NK-92 (cell line): ENCODE data around the gene HOXA13.

Source experiments
- DNase-seq: peaks from one replicate; lab custom pipeline; 2025; ENCODE audit not compliant: unreplicated experiment; lab: John Stamatoyannopoulos, UW

Gene HOXA13

GRCh38 chr7:27171325-27171636 lies 28.6 kb downstream of the HOXA13 start:
- no peak for DNase-seq

DNA sequence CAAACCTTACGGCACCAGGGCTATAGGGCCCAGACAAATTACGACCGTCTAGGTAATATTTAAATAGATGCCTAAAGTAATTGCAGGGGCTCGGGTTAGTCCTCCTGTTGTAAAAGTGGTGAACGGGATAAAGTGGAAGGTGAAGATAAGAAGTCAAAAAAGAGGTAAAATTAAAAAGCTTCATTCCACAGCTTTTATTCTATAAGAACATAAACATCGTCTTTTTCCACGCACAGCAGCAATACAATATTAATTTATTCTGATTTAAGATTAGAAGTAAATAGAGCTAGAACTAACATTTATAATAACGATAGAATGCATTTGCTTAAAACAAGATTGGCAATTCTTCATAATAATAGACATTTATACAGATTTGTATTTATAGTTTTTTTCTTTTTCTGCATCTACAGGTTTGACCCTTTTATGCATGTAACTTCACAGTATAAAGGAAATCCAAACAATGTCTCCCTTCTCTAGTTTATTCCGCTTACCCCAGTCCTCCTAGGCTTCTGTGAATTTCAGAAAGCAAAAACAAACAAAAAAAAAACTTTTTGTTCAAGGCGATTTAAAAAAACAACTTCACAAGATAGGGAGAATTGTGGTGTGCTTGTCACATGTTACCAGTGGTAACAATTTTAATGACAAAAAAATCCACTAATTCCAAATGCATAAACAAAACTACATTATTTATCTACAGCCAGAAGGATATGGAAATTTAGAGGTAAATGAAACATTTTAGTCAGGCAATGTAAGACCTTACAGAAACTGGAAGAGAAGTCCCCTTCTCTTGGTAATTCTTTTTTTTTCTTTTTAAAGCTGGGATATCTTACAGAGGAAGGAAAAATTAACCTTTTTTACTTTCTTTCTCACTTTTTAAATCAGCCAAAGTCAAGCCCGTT lies 29.2 kb downstream of the HOXA13 start:
- DNase-seq = no peak

DNA sequence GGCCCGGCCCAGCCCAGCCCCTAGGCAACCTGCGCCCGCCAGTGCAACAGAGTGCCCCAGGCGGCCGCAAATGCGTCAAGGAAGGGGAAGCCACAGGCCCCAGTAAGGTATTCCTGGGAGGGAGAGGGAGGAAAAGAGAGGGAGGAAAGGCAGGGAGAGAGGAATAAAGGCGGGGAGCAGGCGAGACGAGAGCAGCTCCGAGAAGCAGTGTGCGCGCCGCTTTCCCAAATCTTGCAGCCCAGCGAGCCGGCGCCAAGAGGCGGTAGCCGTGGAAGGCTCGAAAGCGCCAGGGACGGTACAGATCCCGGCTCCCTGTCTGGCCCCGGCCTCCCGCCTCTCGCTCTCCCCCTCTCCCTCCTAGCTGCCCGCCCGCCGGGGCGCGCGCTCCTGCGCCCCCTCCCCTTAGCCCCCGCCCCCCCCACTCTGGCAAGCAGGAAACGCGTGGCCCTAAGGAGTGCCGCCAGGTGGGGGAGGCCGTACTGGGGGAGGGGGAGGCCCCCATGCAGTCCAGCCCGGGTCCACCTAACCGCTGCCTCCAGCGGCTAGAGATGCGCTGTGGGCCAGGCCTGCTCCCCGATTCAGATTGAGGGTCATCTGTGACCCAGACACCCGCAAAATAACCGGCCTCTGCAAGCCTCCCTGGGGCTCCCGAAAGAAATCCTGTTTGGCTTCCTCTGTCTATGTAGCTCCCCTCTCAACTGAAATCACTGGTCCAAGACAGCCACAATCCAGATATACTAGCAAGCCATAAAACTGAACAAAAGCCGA lies 30.0 kb downstream of the HOXA13 start:
- no peak for DNase-seq

GRCh38 chr7:27168265-27168947 lies 31.5 kb downstream of the HOXA13 start:
- DNase-seq = no peak

GRCh38 chr7:27167916-27168264 lies 32.0 kb downstream of the HOXA13 start:
- no peak for DNase-seq

- no peak for DNase-seq
Measured at GRCh38 chr7:27166531-27167505, 33.1 kb downstream of the HOXA13 start.

DNA sequence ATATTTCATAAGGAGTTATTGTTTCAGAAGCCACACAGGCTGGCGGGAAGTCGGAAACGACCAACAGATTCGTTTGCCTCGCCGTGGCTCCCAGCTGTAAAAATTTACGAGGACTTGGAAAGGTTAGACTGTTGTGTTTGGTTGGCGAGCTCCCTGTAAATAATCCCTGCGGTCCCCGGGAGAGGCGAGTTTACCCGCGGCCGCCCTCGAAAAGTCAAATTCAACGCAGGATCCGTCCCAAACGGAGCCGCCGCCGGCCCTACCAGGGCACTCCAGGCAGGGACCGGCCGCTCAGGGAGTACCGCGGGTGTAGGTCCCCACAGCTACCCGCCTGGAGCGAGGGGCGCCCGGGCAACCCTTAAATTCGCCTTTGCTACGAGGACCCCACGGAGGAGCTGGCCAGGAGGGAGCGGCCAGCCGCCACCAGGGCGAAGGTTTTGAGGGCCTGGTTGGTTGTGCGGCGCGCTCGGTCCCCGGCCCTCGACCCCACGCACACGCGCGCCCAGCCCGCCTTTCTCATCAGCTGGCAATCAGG lies 33.8 kb downstream of the HOXA13 start:
- no peak for DNase-seq

- no peak for DNase-seq
Measured at GRCh38 chr7:27165089-27165995, 34.5 kb downstream of the HOXA13 start, which contains the start of gene HOXA9. HOXA9 (minus strand) TSS chr7:27165537; CDS start chr7:27165457, 80 bp downstream.

- no peak for DNase-seq
Measured at GRCh38 chr7:27164367-27165088, 35.4 kb downstream of the HOXA13 start.

GRCh38 chr7:27164045-27164366 lies 35.9 kb downstream of the HOXA13 start:
- no peak for DNase-seq

GRCh38 chr7:27163288-27164044 lies 36.4 kb downstream of the HOXA13 start:
- DNase-seq = no peak

- DNase-seq = no peak
Measured at GRCh38 chr7:27162561-27163287, 37.2 kb downstream of the HOXA13 start.

DNA sequence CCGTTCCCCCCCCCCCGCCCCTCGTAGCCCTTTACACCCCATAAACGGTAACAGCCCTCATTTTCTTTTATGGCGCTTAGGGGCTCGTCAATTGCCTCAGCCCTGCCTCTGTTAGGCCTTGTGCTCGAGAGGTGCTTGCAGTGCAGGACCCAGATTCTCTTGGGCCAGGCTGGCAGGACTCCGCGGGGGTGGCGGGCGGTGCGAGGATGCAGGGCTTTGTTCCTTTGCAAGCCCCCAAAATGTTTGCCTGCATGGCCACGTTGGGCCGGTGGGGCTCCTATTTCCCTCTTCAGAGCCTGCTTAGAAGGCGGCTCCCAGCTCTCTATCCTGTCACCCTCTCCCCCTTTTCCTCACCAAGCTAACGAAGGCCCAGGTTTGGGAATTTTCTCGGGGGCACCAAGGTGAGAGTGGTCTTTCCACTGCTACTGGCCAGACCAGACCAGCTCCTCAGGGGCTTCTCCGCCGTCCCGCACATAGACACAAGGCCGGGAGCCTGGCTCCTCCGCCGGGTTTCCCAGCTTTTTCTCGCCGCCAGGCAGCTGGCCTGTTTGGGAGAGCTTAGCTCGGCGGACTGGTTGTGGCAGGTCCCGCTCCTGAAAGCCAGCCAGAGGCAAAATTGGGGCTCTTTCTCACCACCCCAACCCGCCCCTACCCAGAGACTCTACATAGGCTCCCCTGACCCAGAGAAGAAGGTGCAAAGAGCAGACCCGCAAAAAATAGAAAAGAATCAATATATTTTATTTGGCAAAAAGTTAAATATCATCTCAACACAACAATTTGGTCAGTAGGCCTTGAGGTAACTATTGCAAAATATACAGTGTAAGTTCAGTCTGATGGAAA lies 38.0 kb downstream of the HOXA13 start:
- DNase-seq = no peak

GRCh38 chr7:27161214-27161720 lies 38.6 kb downstream of the HOXA13 start:
- no peak for DNase-seq

- no peak for DNase-seq
Measured at GRCh38 chr7:27160546-27161213, 39.2 kb downstream of the HOXA13 start.

GRCh38 chr7:27160145-27160545 lies 39.7 kb downstream of the HOXA13 start:
- no peak for DNase-seq
